Panc1 (cell line): ENCODE results near the gene STPG4.

ENCODE experiments used
- CTCF ChIP-seq: fragments of 450-650 bp; IDR thresholded peaks from 2 replicates; pipeline ENCODE4 v1.5.1; 2017; ENCODE audit warnings: mild to moderate bottlenecking
- POLR2AphosphoS5 ChIP-seq: IDR thresholded peaks from 2 replicates; pipeline ENCODE4 v1.6.1; 2012; ENCODE audit warnings: mild to moderate bottlenecking, low read depth, low read length, moderate library complexity
- REST ChIP-seq, 2 experiments: IDR thresholded peaks; 2 replicates each; pipeline ENCODE4 v1.6.1; 2011 to 2012; ENCODE audit warnings: low read depth in 2 of 2, control low read depth in 1 of 2, low read length in 1 of 2, mild to moderate bottlenecking in 1 of 2, moderate library complexity in 1 of 2; ENCODE audit not compliant: insufficient read depth in 1 of 2
- SIN3A ChIP-seq: IDR thresholded peaks from 2 replicates; pipeline ENCODE4 v1.6.1; 2012; ENCODE audit warnings: low read depth, mild to moderate bottlenecking, low read length, moderate library complexity, borderline replicate concordance; ENCODE audit not compliant: insufficient read depth
- TCF7L2 ChIP-seq: IDR thresholded peaks from 2 replicates; pipeline ENCODE4 v1.6.1; 2011; ENCODE audit warnings: mild to moderate bottlenecking, low read depth, low read length, inconsistent platforms

- TF ChIP-seq CTCF (no peak), REST (IDR thresholded peaks at IDR 0.05; ENCODE audit: insufficient read depth in 1 of 2, low read depth in 2 of 2, low read length in 1 of 2) (no peak), TCF7L2 (no peak), POLR2AphosphoS5 (no peak), SIN3A (no peak)
Observed at GRCh38 chr2:47088371-47089082, 66.6 kb downstream of the STPG4 start.
